ENCODE data around the gene MLLT6. TPM values are rescaled to one million over a fixed set of nuclear protein-coding genes. Genes with fewer than 3 reads are reported as not detected.
A peak's percentile ranks its signal among the peaks of the same experiment; 100 is the strongest.

Gene MLLT6
- total and polyA plus RNA-seq, 10 of the 15 experiments (the other 5 are each of a cell fraction or from before 2014, with no cell fraction given), result 4.8 to 105 (median 36.3) TPM

GRCh38 chr17:38674749-38675615 lies 30.1 kb upstream of the MLLT6 start, which contains the start of gene EPOP (continued):
- TF ChIP-seq ATF2 (IDR thresholded peaks at IDR 0.05; ENCODE audit: low read length) (no peak), IRF3 (IDR thresholded peaks at IDR 0.05) (no peak), ZBTB11 (CRISPR knock-in tag; IDR thresholded peaks at IDR 0.05) (no peak), BRCA1 (IDR thresholded peaks at IDR 0.05; ENCODE audit: low read depth, low read length) (no peak), MAX (IDR thresholded peaks at IDR 0.05; ENCODE audit: low read depth, low read length) (peak; percentile 97), ZSCAN29 (IDR thresholded peaks at IDR 0.05) (peak; percentile 40; the same call in 1 of the 2 replicates), ZNF24 (IDR thresholded peaks at IDR 0.05) (no peak), E4F1 (IDR thresholded peaks at IDR 0.05; ENCODE audit: borderline replicate concordance, partially characterized antibody) (no peak), POLR2AphosphoS2 (IDR thresholded peaks at IDR 0.05; ENCODE audit: low read depth, low read length) (no peak), FOXM1 (IDR thresholded peaks at IDR 0.05; ENCODE audit: low read depth, low read length) (no peak), SP1 (IDR thresholded peaks at IDR 0.05; ENCODE audit: low read depth, low read length) (peak; percentile 9), RUNX3 (IDR thresholded peaks at IDR 0.05; ENCODE audit: low read length) (no peak), SMARCA5 (IDR thresholded peaks at IDR 0.05) (peak; percentile 20; the same call in 1 of the 2 replicates), CBX3 (IDR thresholded peaks at IDR 0.05; ENCODE audit: borderline replicate concordance, low read depth) (no peak), IKZF2 (IDR thresholded peaks at IDR 0.05) (0 out of 4 replicates have a peak, but pooled peaks of 1 of the 2 experiments have one; percentile 10), DPF2 (IDR thresholded peaks at IDR 0.05) (peak; percentile 53; the same call in 1 of the 2 replicates), MLLT1 (IDR thresholded peaks at IDR 0.05) (no peak), IKZF1 (conservative IDR thresholded peaks at IDR 0.05) (no peak; the same call in 1 of the 2 replicates), EGR1 (IDR thresholded peaks at IDR 0.05; ENCODE audit: borderline replicate concordance in 1 of 2, low read depth in 2 of 2, low read length in 2 of 2) (peak in 1 of 2 experiments; percentile 35; a peak in 1 of 3 replicates), JUND (IDR thresholded peaks at IDR 0.05; ENCODE audit: low read depth, low read length) (no peak)
